Trophoblast cell (in vitro differentiated cells and primary cell): ENCODE results near the gene GAN.

Experiments used
- DNase-seq, 2 donors: peaks; one replicate each; pipeline ENCODE4 v3.0.0-alpha.2; 2016
- H2AFZ ChIP-seq: 2 replicates; pipeline ENCODE4 v1.6.1; 2013; ENCODE audit warnings: low read length, moderate library complexity, mild to moderate bottlenecking; ENCODE audit not compliant: insufficient read depth, poor library complexity
- H2AK5ac ChIP-seq: 2 replicates; pipeline ENCODE4 v1.6.1; 2013; ENCODE audit warnings: mild to moderate bottlenecking, low read length
- H2BK120ac ChIP-seq: 2 replicates; pipeline ENCODE4 v1.6.1; 2013; ENCODE audit warnings: low read length, mild to moderate bottlenecking, moderate library complexity; ENCODE audit not compliant: insufficient read depth, poor library complexity
- H2BK12ac ChIP-seq: 2 replicates; pipeline ENCODE4 v1.6.1; 2013; ENCODE audit warnings: mild to moderate bottlenecking, low read length, moderate library complexity
- H2BK5ac ChIP-seq: 2 replicates; pipeline ENCODE4 v1.6.1; 2013; ENCODE audit warnings: low read length, low read depth, moderate library complexity, mild to moderate bottlenecking; ENCODE audit not compliant: poor library complexity
- H3K14ac ChIP-seq: 2 replicates; pipeline ENCODE4 v1.6.1; 2013; ENCODE audit warnings: mild to moderate bottlenecking, low read length
- H3K18ac ChIP-seq: 2 replicates; pipeline ENCODE4 v1.6.1; 2013; ENCODE audit warnings: mild to moderate bottlenecking, low read length
- H3K23ac ChIP-seq: 2 replicates; pipeline ENCODE4 v1.6.1; 2013; ENCODE audit warnings: low read length
- H3K27ac ChIP-seq: 2 replicates; pipeline ENCODE4 v1.5.1; 2013; ENCODE audit warnings: low read depth, mild to moderate bottlenecking, inconsistent platforms, low read length, moderate library complexity
- H3K27me3 ChIP-seq: 2 replicates; pipeline ENCODE4 v1.6.1; 2013; ENCODE audit warnings: inconsistent platforms, mild to moderate bottlenecking, low read length, moderate library complexity; ENCODE audit not compliant: insufficient read depth
- H3K36me3 ChIP-seq, 2 experiments: 1 replicate in 1 of 2; 2 replicates in 1 of 2; pipeline ENCODE4 v1.6.1; 2013; ENCODE audit warnings: low read length in 2 of 2, mild to moderate bottlenecking in 2 of 2, moderate library complexity in 1 of 2; ENCODE audit not compliant: insufficient read depth in 2 of 2, control insufficient read depth in 1 of 2
- H3K4ac ChIP-seq: 2 replicates; pipeline ENCODE4 v1.6.1; 2013; ENCODE audit warnings: low read depth, mild to moderate bottlenecking, low read length, moderate library complexity
- H3K4me1 ChIP-seq, 2 experiments: 1 replicate in 1 of 2; 2 replicates in 1 of 2; pipeline ENCODE4 v1.6.1; 2013; ENCODE audit warnings: low read length in 2 of 2, mild to moderate bottlenecking in 2 of 2, moderate library complexity in 1 of 2; ENCODE audit not compliant: insufficient read depth in 2 of 2, control insufficient read depth in 1 of 2
- H3K4me2 ChIP-seq: 2 replicates; pipeline ENCODE4 v1.6.1; 2013; ENCODE audit warnings: inconsistent platforms, mild to moderate bottlenecking, low read length, moderate library complexity
- H3K4me3 ChIP-seq: 2 replicates; pipeline ENCODE4 v1.5.1; 2013; ENCODE audit warnings: mild to moderate bottlenecking, low read depth, low read length, inconsistent platforms
- H3K79me1 ChIP-seq: one replicate; pipeline ENCODE4 v1.6.1; 2013; ENCODE audit warnings: low read length
- H3K79me2 ChIP-seq: 2 replicates; pipeline ENCODE4 v1.6.1; 2013; ENCODE audit warnings: low read length, mild to moderate bottlenecking; ENCODE audit not compliant: control insufficient read depth, insufficient read depth, poor library complexity
- H3K9ac ChIP-seq: 2 replicates; pipeline ENCODE4 v1.6.1; 2013; ENCODE audit warnings: mild to moderate bottlenecking, low read length
- H3K9me3 ChIP-seq: 2 replicates; pipeline ENCODE4 v1.6.1; 2013; ENCODE audit warnings: low read depth, mild to moderate bottlenecking, control low read depth, inconsistent platforms, low read length; ENCODE audit not compliant: insufficient read depth
- H4K12ac ChIP-seq: 2 replicates; pipeline ENCODE4 v1.6.1; 2013; ENCODE audit warnings: low read depth, mild to moderate bottlenecking, low read length, moderate library complexity
- H4K8ac ChIP-seq: 2 replicates; pipeline ENCODE4 v1.6.1; 2013; ENCODE audit warnings: low read depth, mild to moderate bottlenecking, low read length, moderate library complexity
- H4K91ac ChIP-seq: one replicate; pipeline ENCODE4 v1.6.1; 2013; ENCODE audit warnings: low read depth, mild to moderate bottlenecking, low read length, moderate library complexity
- WGBS: extraction: QIAGEN DNeasy Blood & Tissue Kit; methylation state at CpG from one replicate; pipeline ENCODE4 v1.1.7; 2013; ENCODE audit warnings: missing lambda C conversion rate; ENCODE audit not compliant: insufficient read length, insufficient coverage; ENCODE audit errors: extremely low coverage; 5-methylcytosine and 5-hydroxymethylcytosine counted together

GAN gene

GRCh38 chr16:81321039-81321438 is 6.3 kb downstream of the GAN start:
- Histone ChIP-seq H2AK5ac (no peak overlapping the region), H3K14ac (no peak overlapping the region), H3K4ac (no peak overlapping the region), H2BK120ac (no peak overlapping the region), H2AFZ (no peak overlapping the region), H3K23ac (no peak overlapping the region), H3K4me1 (peaks cover 0 to 7% of the 10 kb centered on the region in 2 experiments), H4K8ac (no peak overlapping the region), H3K79me2 (peaks cover 1% of the 10 kb centered on the region), H3K18ac (no peak overlapping the region), H3K36me3 (peaks cover 0 to 3% of the 10 kb centered on the region in 2 experiments), H3K27me3 (no peaks in the 10 kb centered on the region), H3K79me1 (no peaks in the 10 kb centered on the region), H2BK12ac (no peak overlapping the region), H3K9me3 (no peaks in the 10 kb centered on the region), H3K4me3 (no peak overlapping the region), H4K91ac (no peak overlapping the region), H4K12ac (no peak overlapping the region), H3K4me2 (no peak overlapping the region), H3K9ac (no peak overlapping the region), H3K27ac (no peak overlapping the region), H2BK5ac (no peak overlapping the region)
- DNase-seq = no peak
- WGBS = no CpG with 5 or more reads among the region's 2 CpGs

DNA sequence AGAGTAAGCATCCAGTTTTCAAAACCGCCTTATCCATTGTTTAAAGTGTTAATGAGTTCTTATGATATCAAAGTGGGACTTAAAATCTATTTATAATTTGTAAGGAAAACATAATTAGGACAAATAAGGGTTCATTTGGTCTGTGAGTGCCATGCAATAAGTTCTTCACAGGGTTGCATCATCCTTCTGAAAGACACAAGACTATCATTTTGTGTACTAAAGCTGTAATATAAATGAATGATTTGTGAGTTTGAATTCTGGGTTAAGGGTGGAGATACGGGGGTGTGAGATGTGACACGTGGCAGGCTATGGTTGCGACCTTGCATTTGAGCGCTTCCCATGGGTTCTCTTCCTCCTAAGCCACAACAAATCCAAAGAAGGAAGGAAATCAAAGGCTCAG is 6.8 kb downstream of the GAN start:
- no peak overlapping the region for H3K18ac ChIP-seq
- peaks cover 0 to 3% of the 10 kb centered on the region in 2 experiments for H3K36me3 ChIP-seq
- peaks cover 1% of the 10 kb centered on the region for H3K79me2 ChIP-seq
- 100% methylated on average over 2 of the region's 5 CpGs for WGBS
- H2BK5ac ChIP-seq = no peak overlapping the region
- no peak overlapping the region for H3K4me2 ChIP-seq
- no peak overlapping the region for H2AFZ ChIP-seq
- H4K8ac ChIP-seq = no peak overlapping the region
- no peak for DNase-seq
- no peak overlapping the region for H3K23ac ChIP-seq
- H3K4ac ChIP-seq = peak overlapping the region; percentile 70
- H3K27ac ChIP-seq = no peak overlapping the region
- no peak overlapping the region for H2BK120ac ChIP-seq
- H3K9me3 ChIP-seq = no peaks in the 10 kb centered on the region
- no peak overlapping the region for H2AK5ac ChIP-seq
- no peaks in the 10 kb centered on the region for H3K79me1 ChIP-seq
- H3K14ac ChIP-seq = no peak overlapping the region
- H3K27me3 ChIP-seq = no peaks in the 10 kb centered on the region
- no peak overlapping the region for H4K12ac ChIP-seq
- no peak overlapping the region for H3K4me3 ChIP-seq
- H4K91ac ChIP-seq = no peak overlapping the region
- H3K4me1 ChIP-seq = peaks cover 0 to 7% of the 10 kb centered on the region in 2 experiments
- H3K9ac ChIP-seq = no peak overlapping the region
- H2BK12ac ChIP-seq = no peak overlapping the region

GRCh38 chr16:81324808-81325207 is 10.0 kb downstream of the GAN start:
- Histone ChIP-seq H3K27ac (no peak overlapping the region), H3K79me2 (peaks cover 1% of the 10 kb centered on the region), H3K4me3 (no peak overlapping the region), H2BK120ac (no peak overlapping the region), H2BK5ac (no peak overlapping the region), H2AFZ (no peak overlapping the region), H3K9ac (no peak overlapping the region), H2BK12ac (no peak overlapping the region), H3K4ac (no peak overlapping the region), H3K23ac (no peak overlapping the region), H3K4me1 (no peaks in the 10 kb centered on the region), H4K91ac (no peak overlapping the region), H2AK5ac (no peak overlapping the region), H4K12ac (no peak overlapping the region), H3K79me1 (no peaks in the 10 kb centered on the region), H3K36me3 (peaks cover 0 to 3% of the 10 kb centered on the region in 2 experiments), H3K14ac (no peak overlapping the region), H3K9me3 (no peaks in the 10 kb centered on the region), H3K18ac (no peak overlapping the region), H3K27me3 (no peaks in the 10 kb centered on the region), H3K4me2 (no peak overlapping the region), H4K8ac (no peak overlapping the region)
- no CpG with 5 or more reads among the region's 6 CpGs for WGBS
- no peak for DNase-seq

GRCh38 chr16:81327011-81327410 is 12.2 kb downstream of the GAN start:
- H3K23ac ChIP-seq = no peak overlapping the region
- H3K9ac ChIP-seq = no peak overlapping the region
- H3K36me3 ChIP-seq = peaks cover 0 to 3% of the 10 kb centered on the region in 2 experiments
- H4K91ac ChIP-seq = no peak overlapping the region
- no peak overlapping the region for H3K14ac ChIP-seq
- DNase-seq = no peak
- H2AFZ ChIP-seq = no peak overlapping the region
- no peaks in the 10 kb centered on the region for H3K4me1 ChIP-seq
- no peak overlapping the region for H2AK5ac ChIP-seq
- no peak overlapping the region for H2BK5ac ChIP-seq
- no peak overlapping the region for H2BK120ac ChIP-seq
- no peak overlapping the region for H4K8ac ChIP-seq
- no peak overlapping the region for H4K12ac ChIP-seq
- H3K27ac ChIP-seq = no peak overlapping the region
- no peak overlapping the region for H3K4me2 ChIP-seq
- H2BK12ac ChIP-seq = no peak overlapping the region
- no CpG with 5 or more reads among the region's 5 CpGs for WGBS
- H3K79me1 ChIP-seq = no peaks in the 10 kb centered on the region
- no peak overlapping the region for H3K4me3 ChIP-seq
- H3K9me3 ChIP-seq = no peaks in the 10 kb centered on the region
- H3K18ac ChIP-seq = no peak overlapping the region
- peaks cover 1% of the 10 kb centered on the region for H3K79me2 ChIP-seq
- H3K4ac ChIP-seq = no peak overlapping the region
- no peaks in the 10 kb centered on the region for H3K27me3 ChIP-seq
